B cell (primary cell): Measurements from ENCODE around the gene SLC35B2. TPM values are rescaled to one million over a fixed set of nuclear protein-coding genes. Genes with fewer than 3 reads are reported as not detected.

Experiments
- ATAC-seq: fragments of 200-7000 bp; cut with Tn5 transposase; one replicate; pipeline ENCODE4 v1.10.0; 2021; ENCODE audit warnings: low read depth, mild to moderate bottlenecking, moderate number of reproducible peaks, moderate library complexity
- CTCF ChIA-PET: fragments of 350-600 bp; sonication (Branson Sonifier 250); formaldehyde crosslinking; loops from one replicate; lab custom pipeline; 2021; ENCODE audit warnings: antibody characterized with exemption, inconsistent platforms; lab: Charles Lee
- POLR2A ChIA-PET: fragments of 350-600 bp; sonication (Branson Sonifier 250); formaldehyde crosslinking; loops from one replicate; lab custom pipeline; 2021; ENCODE audit warnings: antibody characterized with exemption; lab: Charles Lee
- DNase-seq: peaks from one replicate; pipeline ENCODE4 v3.0.0; 2013
- H2AFZ ChIP-seq: 2 replicates; pipeline ENCODE4 v1.6.1; 2012; ENCODE audit warnings: mild to moderate bottlenecking, low read depth, low read length; ENCODE audit not compliant: insufficient read depth, poor library complexity, severe bottlenecking
- H3K27ac ChIP-seq, 2 donors: 1 replicate in 1 of 2; 2 replicates in 1 of 2; pipeline ENCODE4 v1.5.1; 2012 to 2013; ENCODE audit warnings: low read length in 2 of 2, mild to moderate bottlenecking in 2 of 2, moderate library complexity in 1 of 2
- H3K27me3 ChIP-seq, 4 experiments: fragments of 200-600 bp in 1 of 4; sonication (generic) in 1 of 4; replicated peaks in 1 of 4; 1 replicate in 2 of 4; 2 replicates in 2 of 4; pipeline versions ENCODE4 v1.6.1 to v1.7.0; 2013 to 2016; ENCODE audit warnings: low read length in 3 of 4, mild to moderate bottlenecking in 2 of 4, mixed read lengths in 1 of 4, moderate library complexity in 1 of 4; ENCODE audit not compliant: insufficient read depth in 4 of 4, control insufficient read depth in 3 of 4; ENCODE audit errors: control extremely low read depth in 1 of 4
- H3K36me3 ChIP-seq, 2 experiments: replicated peaks in 1 of 2; 1 replicate in 1 of 2; 2 replicates in 1 of 2; pipeline versions ENCODE4 v1.6.1 to v1.7.1; 2013; ENCODE audit warnings: low read length in 1 of 2; ENCODE audit not compliant: insufficient read depth in 2 of 2, control insufficient read depth in 1 of 2; ENCODE audit errors: control extremely low read depth in 1 of 2, extremely low read depth in 1 of 2
- H3K4me1 ChIP-seq, 2 donors: fragments of 200-600 bp in 1 of 2; sonication (generic) in 1 of 2; 1 replicate in 1 of 2; 2 replicates in 1 of 2; pipeline versions ENCODE4 v1.5.1 to v1.6.1; 2013 to 2017; ENCODE audit warnings: low read length in 2 of 2; ENCODE audit not compliant: control insufficient read depth in 2 of 2, insufficient read depth in 2 of 2
- H3K4me2 ChIP-seq: replicated peaks from 2 replicates; pipeline ENCODE3; 2012; ENCODE audit warnings: mild to moderate bottlenecking, low read depth, low read length; ENCODE audit not compliant: poor library complexity, severe bottlenecking
- H3K4me3 ChIP-seq, 5 experiments: fragments of 200-600 bp in 1 of 5; sonication (generic) in 1 of 5; 1 replicate in 3 of 5; 2 replicates in 2 of 5; pipeline versions ENCODE4 v1.5.1 to v1.7.0; 2011 to 2016; ENCODE audit warnings: low read length in 4 of 5, mild to moderate bottlenecking in 4 of 5, low read depth in 2 of 5, control low read depth in 1 of 5, moderate library complexity in 1 of 5; ENCODE audit not compliant: insufficient read depth in 1 of 5; ENCODE audit errors: control extremely low read depth in 1 of 5, extremely low read depth in 1 of 5
- H3K79me2 ChIP-seq: fragments of 200-600 bp; sonication (generic); one replicate; pipeline ENCODE4 v1.6.0; 2016; ENCODE audit warnings: low read length; ENCODE audit not compliant: control insufficient read depth, insufficient read depth
- H3K9ac ChIP-seq: fragments of 200-600 bp; sonication (generic); 2 replicates; pipeline ENCODE4 v1.6.1; 2017; ENCODE audit warnings: mild to moderate bottlenecking, low read length, moderate library complexity
- H3K9me3 ChIP-seq, 3 donors: one replicate each; pipeline versions ENCODE4 v1.6.1 to v1.7.1; 2013; ENCODE audit warnings: low read length in 2 of 3; ENCODE audit not compliant: control insufficient read depth in 2 of 3, insufficient read depth in 1 of 3; ENCODE audit errors: control extremely low read depth in 1 of 3
- H4K20me1 ChIP-seq: 2 replicates; pipeline ENCODE4 v1.6.0; 2012; ENCODE audit warnings: mild to moderate bottlenecking, low read length; ENCODE audit not compliant: insufficient read depth, control insufficient read depth, poor library complexity, severe bottlenecking
- H3K27ac Mint-ChIP-seq: one replicate; pipeline ENCODE4 v1.8.0; 2021; ENCODE audit warnings: mixed read lengths
- H3K27me3 Mint-ChIP-seq: one replicate; pipeline ENCODE4 v1.8.0; 2021; ENCODE audit warnings: mixed read lengths
- H3K4me1 Mint-ChIP-seq: one replicate; pipeline ENCODE4 v1.8.0; 2021; ENCODE audit warnings: mixed read lengths
- H3K4me3 Mint-ChIP-seq: one replicate; pipeline ENCODE4 v1.8.0; 2021; ENCODE audit warnings: mixed read lengths
- H3K9me3 Mint-ChIP-seq: one replicate; pipeline ENCODE4 v1.8.0; 2022; ENCODE audit warnings: mixed read lengths; ENCODE audit not compliant: insufficient read depth
- CTCF ChIP-seq: fragments of 200-600 bp; IDR thresholded peaks from one replicate; pipeline ENCODE4 v1.8.0; 2022; ENCODE audit warnings: antibody characterized with exemption, mild to moderate bottlenecking
- EZH2 ChIP-seq: IDR thresholded peaks from 2 replicates; pipeline ENCODE4 v1.6.1; 2012; ENCODE audit warnings: borderline replicate concordance, low read depth, mild to moderate bottlenecking, moderate library complexity, low read length; ENCODE audit not compliant: insufficient read depth, poor library complexity, severe bottlenecking
- WGBS: methylation state at CpG from one replicate; pipeline ENCODE4 v1.1.5; 2013; ENCODE audit warnings: missing lambda C conversion rate; ENCODE audit not compliant: insufficient coverage; 5-methylcytosine and 5-hydroxymethylcytosine counted together
- intact Hi-C: fragments of 100-400 bp; cut with micrococcal nuclease; formaldehyde crosslinking; loops from one replicate; pipeline ENCODE4 v1.10.0; 2022
- polyA plus RNA-seq: library from polyadenylated mRNA; depleted of rRNA; stranded (reverse); fragments of >200 nt; gene quantifications from 2 replicates; pipeline ENCODE4 v1.2.3, GENCODE V29; 2012
- total RNA-seq, 2 donors: library from RNA; stranded (reverse); fragments of 120-200 nt in 1 of 2; gene quantifications; 1 replicate in 1 of 2; 2 replicates in 1 of 2; pipeline versions ENCODE4 v1.2.3 to v1.2.4, GENCODE V29; 2013 to 2022

Gene SLC35B2
- total and polyA plus RNA-seq, 2 donors (not counting 1 experiment from before 2014, with no cell fraction given): 30.0 to 35.2 TPM

- Histone ChIP-seq H3K27ac (no peak overlapping the region), H3K9ac (no peak overlapping the region), H3K4me1 (peaks cover 12 to 21% of the 10 kb centered on the region in 2 donors), H3K4me3 (no peak overlapping the region), H3K79me2 (peaks cover 5% of the 10 kb centered on the region), H3K9me3 (no peaks in the 10 kb centered on the region), H2AFZ (no peak overlapping the region), H3K36me3 (no peaks in the 10 kb centered on the region), H3K27me3 (peaks cover 0 to 2% (median 0%) of the 10 kb centered on the region in 4 experiments), H4K20me1 (no peaks in the 10 kb centered on the region), H3K4me2 (no peak overlapping the region)
- Mint-ChIP-seq H3K4me3 (no peak overlapping the region), H3K9me3 (no peaks in the 10 kb centered on the region), H3K4me1 (peaks cover 20% of the 10 kb centered on the region), H3K27me3 (no peaks in the 10 kb centered on the region), H3K27ac (no peak overlapping the region)
- ChIA-PET POLR2A (no interaction called here), CTCF (interaction anchor here (0.7 to 2.9 kb wide), 5 partner anchors 8 to 79 kb away, joined by 3 to 8 read pairs (median 4); no protein-coding TSS in a partner anchor)
- TF ChIP-seq EZH2 (no peak), CTCF (no peak)
- WGBS: 94% methylated on average over 11 of the region's 15 CpGs
- no peak for ATAC-seq
- no peak for DNase-seq
- intact Hi-C loops: no loop called here
These were observed 30.8 kb downstream of the SLC35B2 start for GRCh38 chr6:44226368-44227147.
